HG03039 (cell line): ENCODE results near the gene NDUFA1.
"Not testable (repeated sequence)": the region's sequence is repeated elsewhere in the genome, so short reads cannot be mapped to it uniquely, and the experiment has no call there.

ENCODE experiments used
- ATAC-seq: cut with Tn5 transposase; IDR thresholded peaks from one replicate; pipeline ENCODE4 v1.9.1; 2021; ENCODE audit warnings: mild to moderate bottlenecking, moderate library complexity; ENCODE audit not compliant: unreplicated experiment

Gene NDUFA1

DNA sequence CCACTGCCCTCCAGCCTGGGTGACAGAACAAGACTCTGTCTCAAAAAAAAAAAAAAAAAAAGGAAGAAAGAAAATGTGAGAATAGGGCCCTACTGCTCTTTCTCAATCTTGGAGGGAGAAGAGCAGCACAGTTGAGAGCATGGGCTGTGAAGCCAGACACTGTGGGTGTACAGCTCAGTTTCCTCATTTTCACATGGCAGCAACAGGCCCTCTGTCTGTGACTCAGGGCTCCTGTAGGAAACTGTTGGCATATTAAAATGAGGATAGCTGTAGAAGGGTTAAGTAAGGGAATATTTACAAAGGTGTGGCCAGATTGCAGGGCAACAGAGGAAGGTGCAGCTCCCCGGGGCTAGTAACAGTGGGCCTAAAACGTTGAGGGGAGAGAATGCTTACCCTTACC lies 27.5 kb downstream of the NDUFA1 start:
- no peak for ATAC-seq

DNA sequence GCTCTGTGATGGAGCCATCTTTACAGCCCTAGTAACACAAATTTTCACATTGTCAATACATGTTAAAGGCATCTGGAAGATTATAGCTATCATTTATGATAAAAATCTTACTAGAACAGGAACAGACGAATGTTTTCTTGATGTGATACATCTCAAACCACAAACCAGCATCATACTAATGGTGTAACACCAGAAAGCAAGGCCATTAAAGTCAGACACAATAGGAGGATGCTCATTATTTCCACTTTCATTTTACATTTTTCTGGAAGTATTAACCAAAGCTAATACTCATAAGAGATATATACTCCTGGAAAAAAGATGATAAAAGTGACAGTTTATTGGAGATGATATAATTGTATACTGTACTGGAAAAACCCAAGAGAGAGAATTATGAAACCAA lies 29.3 kb downstream of the NDUFA1 start:
- no peak for ATAC-seq

DNA sequence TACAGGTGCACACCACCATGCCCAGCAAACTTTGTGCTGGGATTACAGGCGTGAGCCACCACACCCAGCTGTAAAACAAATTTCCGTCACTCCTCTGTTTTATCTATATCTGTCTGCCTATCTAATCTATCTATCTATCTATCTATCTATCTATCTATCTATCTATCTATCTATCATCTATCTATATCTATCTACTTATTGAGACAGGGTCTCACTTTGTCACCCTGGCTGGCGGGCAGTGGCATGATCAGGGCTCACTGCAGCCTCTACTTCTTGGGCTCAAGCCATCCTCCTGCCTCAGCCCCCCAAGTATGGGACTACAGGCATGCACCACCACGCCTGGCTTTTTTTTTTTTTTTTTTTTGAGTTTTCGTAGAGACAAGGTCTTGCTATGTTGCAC lies 44.7 kb downstream of the NDUFA1 start:
- ATAC-seq = no peak

DNA sequence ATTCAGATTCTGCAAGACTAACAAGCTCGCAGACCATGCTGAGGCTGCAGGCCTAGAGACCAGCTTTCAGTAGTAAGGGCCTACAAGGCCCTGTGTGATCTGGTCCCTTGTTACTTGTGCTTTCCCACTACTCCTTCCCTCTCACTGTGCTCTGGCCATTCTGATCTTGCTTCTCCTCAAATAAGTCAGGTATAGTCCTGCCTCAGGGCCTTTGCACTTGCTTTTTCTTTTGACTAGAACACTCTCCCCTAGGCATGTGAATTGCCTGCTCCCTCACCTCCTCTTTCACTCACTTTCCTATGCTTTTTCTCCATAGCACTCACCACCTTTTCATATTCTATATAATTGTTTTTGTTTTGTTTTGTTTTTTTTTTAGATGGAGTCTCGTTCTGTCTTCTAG lies 46.2 kb downstream of the NDUFA1 start:
- ATAC-seq = no peak

DNA sequence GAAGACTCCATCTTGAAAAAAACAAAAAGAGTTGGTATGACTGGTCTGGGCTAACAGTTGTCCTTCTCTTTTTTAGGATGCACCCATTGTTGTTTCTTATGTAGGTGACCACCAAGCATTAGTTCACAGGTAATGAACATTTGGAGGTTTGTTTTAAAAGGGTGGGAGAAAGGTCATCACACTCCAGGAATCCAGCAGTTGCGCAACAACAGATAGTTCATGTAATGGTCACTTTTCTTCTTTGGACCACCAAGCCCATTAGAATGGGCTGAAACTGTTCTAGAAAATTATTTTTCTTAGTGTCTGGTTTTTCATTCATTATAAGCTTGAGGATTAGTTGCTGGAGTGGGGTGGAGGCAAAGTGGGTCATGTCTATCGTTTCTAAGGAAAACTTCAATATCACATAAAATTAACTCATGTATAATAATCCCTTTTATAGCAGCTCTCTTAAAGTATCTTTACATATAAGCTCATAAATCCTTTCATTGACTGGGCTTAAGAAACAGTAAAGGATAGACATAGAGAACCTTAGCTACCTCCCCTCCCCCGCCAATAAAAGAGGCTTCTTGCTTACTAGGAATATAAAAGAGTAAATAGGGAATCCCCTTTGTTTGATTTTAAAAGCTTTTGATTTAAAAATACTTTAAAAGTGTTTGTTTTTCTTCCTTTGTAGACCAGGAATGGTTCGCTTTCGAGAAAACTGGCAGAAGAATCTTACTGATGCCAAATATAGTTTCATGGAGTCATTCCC lies 48.4 kb downstream of the NDUFA1 start:
- ATAC-seq = no peak

DNA sequence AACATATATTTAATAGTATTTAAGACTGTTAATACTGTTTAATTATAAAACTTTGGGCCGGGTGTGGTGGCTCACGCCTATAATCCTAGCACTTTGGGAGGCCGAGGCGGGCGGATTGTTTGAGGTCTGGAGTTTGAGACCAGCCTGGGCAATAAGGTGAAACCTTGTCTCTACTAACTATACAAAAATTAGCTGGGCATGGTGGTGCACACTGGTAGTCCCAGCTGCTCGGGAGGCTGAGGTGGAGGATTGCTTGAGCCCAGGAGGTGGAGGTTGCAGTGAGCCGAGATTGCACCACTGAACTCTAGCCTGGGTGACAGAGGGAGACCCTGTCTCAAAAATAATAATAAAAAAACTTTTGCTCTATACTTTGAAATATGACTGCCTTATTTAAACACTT lies 50.8 kb downstream of the NDUFA1 start:
- ATAC-seq = not testable (repeated sequence)
